GM12878 (cell line): ENCODE results near the gene AMBP. TPM values are rescaled to one million over a fixed set of nuclear protein-coding genes. Genes with fewer than 3 reads are reported as not detected.

ENCODE experiments used
- ATAC-seq: fragments of 200-7000 bp; cut with Tn5 transposase; 3 replicates; pipeline ENCODE4 v1.9.1; 2020; ENCODE audit warnings: mild to moderate bottlenecking, moderate library complexity
- BruUV-seq: library from RNA; stranded (reverse); fragments of 400-500 nt; replicated peaks from 2 replicates; lab custom pipeline; 2021; lab: Mats Ljungman, UMichigan
- CTCF ChIA-PET: fragments of 300-600 bp; sonication (Branson Sonifier 250); formaldehyde crosslinking; extraction: SDS; loops from one replicate; lab custom pipeline; 2021; ENCODE audit warnings: inconsistent platforms; lab: Yijun Ruan, JAX
- POLR2A ChIA-PET: fragments of 350-600 bp; formaldehyde crosslinking; extraction: SDS; loops from one replicate; lab custom pipeline; 2021; ENCODE audit warnings: inconsistent platforms; lab: Charles Lee
- RAD21 ChIA-PET: fragments of 300-600 bp; sonication (Branson Sonifier 250); formaldehyde crosslinking; loops from one replicate; lab custom pipeline; 2023; ENCODE audit warnings: antibody characterized with exemption; ENCODE audit not compliant: unreplicated experiment; lab: Charles Lee
- SMC1A ChIA-PET: fragments of 300-600 bp; sonication (Branson Sonifier 250); formaldehyde crosslinking; loops from one replicate; lab custom pipeline; 2023; ENCODE audit not compliant: unreplicated experiment, uncharacterized antibody; lab: Charles Lee
- DNase-seq: peaks from one replicate; pipeline ENCODE4 v3.0.0-alpha.2; 2011; ENCODE audit warnings: low read depth, low spot score
- FAIRE-seq: peaks from 3 replicates; lab custom pipeline; 2011; peaks lifted over from hg19 to GRCh38; lab: Jason Lieb, UNC
- H2AFZ ChIP-seq: 2 replicates; pipeline ENCODE4 v1.6.0; 2011; ENCODE audit warnings: low read depth, low read length, control low read depth; ENCODE audit not compliant: control insufficient read depth
- H3K27ac ChIP-seq: 2 replicates; pipeline ENCODE4 v1.5.1; 2011; ENCODE audit warnings: control low read depth; ENCODE audit not compliant: control insufficient read depth, insufficient read depth
- H3K27me3 ChIP-seq, 2 experiments: replicated peaks in 1 of 2; 2 replicates each; pipeline versions ENCODE4 v1.6.0 to v1.6.1; 2011; ENCODE audit warnings: low read length in 1 of 2; ENCODE audit not compliant: control insufficient read depth in 2 of 2, insufficient read depth in 2 of 2
- H3K36me3 ChIP-seq, 2 experiments: 2 replicates each; pipeline ENCODE4 v1.5.1; 2011; ENCODE audit warnings: low read length in 1 of 2; ENCODE audit not compliant: control insufficient read depth in 2 of 2, insufficient read depth in 2 of 2
- H3K4me1 ChIP-seq: 2 replicates; pipeline ENCODE4 v1.6.1; 2011; ENCODE audit warnings: mild to moderate bottlenecking, low read length, moderate library complexity, mixed read lengths; ENCODE audit not compliant: control insufficient read depth, insufficient read depth
- H3K4me2 ChIP-seq: 2 replicates; pipeline ENCODE4 v1.6.0; 2011; ENCODE audit warnings: control low read depth; ENCODE audit not compliant: control insufficient read depth, insufficient read depth
- H3K4me3 ChIP-seq: fragments of 200-600 bp; sonication (generic); 2 replicates; pipeline ENCODE4 v1.5.1; 2016
- H3K79me2 ChIP-seq: 2 replicates; pipeline ENCODE4 v1.6.0; 2011; ENCODE audit warnings: low read length; ENCODE audit not compliant: control insufficient read depth, insufficient read depth
- H3K9ac ChIP-seq: 2 replicates; pipeline ENCODE4 v1.8.0; 2011; ENCODE audit warnings: low read length, control low read depth, mixed read lengths; ENCODE audit not compliant: control insufficient read depth, insufficient read depth
- H3K9me3 ChIP-seq: replicated peaks from 3 replicates; pipeline ENCODE4 v1.5.1; 2011; ENCODE audit warnings: mild to moderate bottlenecking, low read length; ENCODE audit not compliant: control insufficient read depth, insufficient read depth
- H4K20me1 ChIP-seq: 2 replicates; pipeline ENCODE4 v1.6.0; 2011; ENCODE audit not compliant: control insufficient read depth, insufficient read depth
- BCL11A ChIP-seq: IDR thresholded peaks from 2 replicates; pipeline ENCODE4 v1.6.1; 2011; ENCODE audit warnings: low read depth, low read length
- CBX5 ChIP-seq: sonication (generic); IDR thresholded peaks from 2 replicates; pipeline ENCODE4 v1.6.1; 2016; ENCODE audit warnings: low read depth, moderate library complexity, mild to moderate bottlenecking, inconsistent platforms
- EGR1 ChIP-seq, 2 experiments: IDR thresholded peaks; 1 replicate in 1 of 2; 2 replicates in 1 of 2; pipeline ENCODE4 v1.6.1; 2011 to 2012; ENCODE audit warnings: low read depth in 2 of 2, low read length in 2 of 2, borderline replicate concordance in 1 of 2, mild to moderate bottlenecking in 1 of 2, moderate library complexity in 1 of 2
- EP300 ChIP-seq, 2 experiments: fragments of 150-350 bp in 1 of 2; IDR thresholded peaks; 2 replicates each; pipeline ENCODE4 v1.6.1; 2011 to 2012; ENCODE audit warnings: low read depth in 2 of 2, low read length in 2 of 2, borderline replicate concordance in 1 of 2, improper control_type of control experiment in 1 of 2, inconsistent platforms in 1 of 2; ENCODE audit not compliant: control insufficient read depth in 1 of 2
- GABPA ChIP-seq: IDR thresholded peaks from 2 replicates; pipeline ENCODE4 v1.6.1; 2014; ENCODE audit warnings: antibody characterized with exemption, low read depth, mild to moderate bottlenecking, inconsistent platforms
- KDM1A ChIP-seq: fragments of 200-600 bp; sonication (generic); IDR thresholded peaks from 2 replicates; pipeline ENCODE4 v1.6.1; 2016; ENCODE audit warnings: borderline replicate concordance
- MTA3 ChIP-seq: IDR thresholded peaks from 2 replicates; pipeline ENCODE4 v1.6.1; 2012; ENCODE audit warnings: low read length, inconsistent platforms, borderline replicate concordance
- NR2F1 ChIP-seq: fragments of 450-650 bp; conservative IDR thresholded peaks from 2 replicates; pipeline ENCODE4 v1.6.1; 2017; ENCODE audit warnings: mild to moderate bottlenecking
- PML ChIP-seq: IDR thresholded peaks from 2 replicates; pipeline ENCODE4 v1.6.1; 2012; ENCODE audit warnings: low read length, inconsistent platforms
- RAD51 ChIP-seq: fragments of 450-650 bp; IDR thresholded peaks from 2 replicates; pipeline ENCODE4 v1.6.1; 2016; ENCODE audit warnings: moderate library complexity, mild to moderate bottlenecking, inconsistent platforms
- RBBP5 ChIP-seq: fragments of 200-600 bp; sonication (generic); conservative IDR thresholded peaks from 2 replicates; pipeline ENCODE4 v1.6.1; 2016
- SIN3A ChIP-seq: IDR thresholded peaks from 2 replicates; pipeline ENCODE4 v1.6.1; 2012; ENCODE audit warnings: low read depth, low read length, improper control_type of control experiment
- SREBF2 ChIP-seq: IDR thresholded peaks from 2 replicates; pipeline ENCODE4 v1.6.1; 2012; ENCODE audit warnings: mild to moderate bottlenecking, low read length
- YY1 ChIP-seq: IDR thresholded peaks from 2 replicates; pipeline ENCODE4 v1.6.1; 2011; ENCODE audit warnings: low read depth, mild to moderate bottlenecking, low read length
- ZBED1 ChIP-seq: IDR thresholded peaks from 2 replicates; pipeline ENCODE4 v1.6.1; 2016; ENCODE audit warnings: borderline replicate concordance
- WGBS: methylation state at CpG from one replicate; pipeline ENCODE4 v1.1.6; 2016; ENCODE audit warnings: low lambda C conversion rate; ENCODE audit not compliant: insufficient replicate concordance, insufficient coverage; ENCODE audit errors: missing lambda C conversion rate; 5-methylcytosine and 5-hydroxymethylcytosine counted together
- in situ Hi-C: fragments of 300-500 bp; cut with MboI; formaldehyde crosslinking; loops from 9 replicates; pipeline ENCODE4 v1.14.3; 2018; ENCODE audit warnings: mixed read lengths
- intact Hi-C: fragments of 100-400 bp; cut with micrococcal nuclease; formaldehyde crosslinking; loops from one replicate; pipeline ENCODE4 v1.14.2; 2022; ENCODE audit not compliant: unreplicated experiment
- polyA plus RNA-seq, 11 experiments: library from polyadenylated mRNA; depleted of rRNA in 4 of 11; unstranded in 6 of 11; stranded (reverse) in 5 of 11; fragments of >200 nt; fragmentation: Nextera tagmentation in 4 of 11; fragmentation: Illumina TruSeq in 1 of 11; extraction: Ambion mirVana in 4 of 11; extraction: Trizol in 1 of 11; gene quantifications; 1 replicate in 1 of 11; 2 replicates in 10 of 11; pipeline versions ENCODE4 v1.2.1 to v1.2.3, GENCODE V29; 2011 to 2016; ENCODE audit warnings: inconsistent platforms in 2 of 11, missing spikeins in 2 of 11, low read depth in 1 of 11
- total RNA-seq, 4 experiments: library from RNA; depleted of rRNA in 3 of 4; stranded (reverse); fragments of >200 nt in 3 of 4; fragmentation: Illumina TruSeq in 1 of 4; extraction: Trizol in 1 of 4; gene quantifications; 2 replicates each; pipeline versions ENCODE4 v1.2.1 to v1.2.3, GENCODE V29; 2013 to 2021
- TF ChIP-seq, protein P1 (sequence below): IDR thresholded peaks from 2 replicates; pipeline ENCODE4 v1.6.1; 2012; ENCODE audit warnings: low read depth, low read length, improper control_type of control experiment

Gene AMBP
- total and polyA plus RNA-seq, 10 of the 15 experiments (the other 5 are each of a cell fraction or from before 2014, with no cell fraction given), result 0.11 to 2.3 (median 0.18) TPM; not detected in 7

- no TSS peak for BruUV-seq
- POLR2A ChIA-PET, result no interaction called here
- peaks cover 0 to 4% of the 10 kb centered on the region in 2 experiments; a peak in 2 of 4 replicates for H3K27me3 ChIP-seq
- intact Hi-C loops, result no loop called here
- no peak overlapping the region for H3K9ac ChIP-seq
- H3K36me3 ChIP-seq, result no peaks in the 10 kb centered on the region
- no peak overlapping the region for H2AFZ ChIP-seq
- in situ Hi-C loops, result no loop called here
- no peak for ATAC-seq
- CTCF ChIA-PET, result interaction anchor here (1.1 to 4.9 kb wide), 2 partner anchors 12 to 181 kb away, joined by 3 to 33 read pairs; no protein-coding TSS in a partner anchor
- no peaks in the 10 kb centered on the region for H3K9me3 ChIP-seq
- TF ChIP-seq EP300 (IDR thresholded peaks at IDR 0.05; ENCODE audit: borderline replicate concordance in 1 of 2, control insufficient read depth in 1 of 2, low read depth in 2 of 2, low read length in 2 of 2) (no peak), GABPA (no peak), SIN3A (no peak), RBBP5 (no peak), ZBED1 (no peak), MTA3 (no peak), NR2F1 (no peak), SREBF2 (no peak), RAD51 (no peak), CBX5 (no peak), KDM1A (no peak), BCL11A (no peak), YY1 (no peak), PML (no peak), EGR1 (IDR thresholded peaks at IDR 0.05; ENCODE audit: borderline replicate concordance in 1 of 2, low read depth in 2 of 2, low read length in 2 of 2) (no peak)
- TF ChIP-seq, protein P1, sequence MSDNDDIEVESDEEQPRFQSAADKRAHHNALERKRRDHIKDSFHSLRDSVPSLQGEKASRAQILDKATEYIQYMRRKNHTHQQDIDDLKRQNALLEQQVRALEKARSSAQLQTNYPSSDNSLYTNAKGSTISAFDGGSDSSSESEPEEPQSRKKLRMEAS, result no peak
- H3K27ac ChIP-seq, result no peak overlapping the region
- no peak for DNase-seq
- H3K4me1 ChIP-seq, result no peaks in the 10 kb centered on the region; the same call in 1 of the 2 replicates
- SMC1A ChIA-PET, result no interaction called here
- no peak overlapping the region for H3K4me3 ChIP-seq
- RAD21 ChIA-PET, result no interaction called here
- no peak overlapping the region for H3K4me2 ChIP-seq
- no peaks in the 10 kb centered on the region for H3K79me2 ChIP-seq
- FAIRE-seq, result no peak
- H4K20me1 ChIP-seq, result no peaks in the 10 kb centered on the region
- 48% methylated on average over 2 of the region's 2 CpGs for WGBS
Observed at GRCh38 chr9:114110180-114110579, 32.1 kb upstream of the AMBP start.
